Spleen (tissue), 7 donors: ENCODE results near the gene ZFP3.

Experiments used
- POLR2AphosphoS5 ChIP-seq, 3 donors: sonication (generic); formaldehyde crosslinking; IDR thresholded peaks; one replicate each; pipeline ENCODE4 v1.5.1; 2017; ENCODE audit warnings: antibody characterized with exemption in 3 of 3
- TF ChIP-seq, protein P1 (sequence below), 11 experiments: fragments of 200-600 bp in 7 of 11; fragments of 450-650 bp in 4 of 11; sonication (generic) in 4 of 11; IDR thresholded peaks in 8 of 11; conservative IDR thresholded peaks in 3 of 11; 1 replicate in 7 of 11; 2 replicates in 4 of 11; pipeline versions ENCODE4 v1.4.0 to v1.8.0; 2016 to 2021; ENCODE audit warnings: antibody characterized with exemption in 11 of 11, inconsistent platforms in 4 of 11, mild to moderate bottlenecking in 1 of 11
- donor health status: DM: no; HTN: no; CAD: no; lungs with moderate emphysema.
- donor health status: DM: no; HTN: no; CAD: no.
- donor health status: DM: no; HTN: no; CAD: no.

DNA sequence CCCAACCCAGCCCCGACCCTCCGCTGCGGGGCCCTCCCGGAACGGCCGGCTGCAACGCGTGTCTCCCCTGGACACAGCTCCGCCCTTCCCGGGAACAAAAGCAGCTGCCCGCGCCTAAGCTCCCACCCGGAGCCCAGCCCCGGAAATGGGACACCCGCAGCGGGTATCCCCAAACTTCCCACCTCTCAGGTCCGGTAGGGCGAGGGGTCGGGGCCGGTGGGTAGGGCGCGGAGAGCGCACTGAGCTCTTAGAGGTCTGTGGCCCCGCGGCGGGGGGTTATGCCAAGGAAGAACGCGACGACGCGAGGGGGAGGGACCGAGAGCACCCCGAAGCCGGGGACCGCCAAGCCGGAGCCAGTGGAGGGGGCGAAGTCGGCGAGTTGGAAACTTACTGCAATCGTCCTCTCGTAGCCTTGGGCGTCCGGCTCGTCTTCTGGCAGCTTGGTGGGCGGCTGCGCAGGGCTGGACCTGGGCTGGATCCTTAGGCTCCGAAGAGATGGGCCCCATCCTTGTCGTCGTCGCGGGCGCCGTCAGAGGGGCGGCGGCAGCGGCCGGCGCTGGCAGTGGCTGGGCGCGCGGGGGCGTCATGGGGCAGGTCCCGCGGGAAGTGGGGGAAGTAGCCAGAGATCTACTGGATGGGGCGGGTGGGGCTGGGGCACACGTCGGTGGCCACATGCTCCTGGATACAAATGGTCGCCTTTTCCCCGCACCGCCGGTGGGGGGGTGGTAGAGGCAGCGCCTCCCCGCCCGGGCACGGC, 44.5 kb downstream of the ZFP3 start:
- TF ChIP-seq, protein P1, sequence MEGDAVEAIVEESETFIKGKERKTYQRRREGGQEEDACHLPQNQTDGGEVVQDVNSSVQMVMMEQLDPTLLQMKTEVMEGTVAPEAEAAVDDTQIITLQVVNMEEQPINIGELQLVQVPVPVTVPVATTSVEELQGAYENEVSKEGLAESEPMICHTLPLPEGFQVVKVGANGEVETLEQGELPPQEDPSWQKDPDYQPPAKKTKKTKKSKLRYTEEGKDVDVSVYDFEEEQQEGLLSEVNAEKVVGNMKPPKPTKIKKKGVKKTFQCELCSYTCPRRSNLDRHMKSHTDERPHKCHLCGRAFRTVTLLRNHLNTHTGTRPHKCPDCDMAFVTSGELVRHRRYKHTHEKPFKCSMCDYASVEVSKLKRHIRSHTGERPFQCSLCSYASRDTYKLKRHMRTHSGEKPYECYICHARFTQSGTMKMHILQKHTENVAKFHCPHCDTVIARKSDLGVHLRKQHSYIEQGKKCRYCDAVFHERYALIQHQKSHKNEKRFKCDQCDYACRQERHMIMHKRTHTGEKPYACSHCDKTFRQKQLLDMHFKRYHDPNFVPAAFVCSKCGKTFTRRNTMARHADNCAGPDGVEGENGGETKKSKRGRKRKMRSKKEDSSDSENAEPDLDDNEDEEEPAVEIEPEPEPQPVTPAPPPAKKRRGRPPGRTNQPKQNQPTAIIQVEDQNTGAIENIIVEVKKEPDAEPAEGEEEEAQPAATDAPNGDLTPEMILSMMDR (IDR thresholded peaks at IDR 0.05 in 8 of 11, conservative IDR thresholded peaks at IDR 0.05 in 3 of 11): peak in 3 of 11 experiments; percentile 12 to 24 (median 17)
- TF ChIP-seq POLR2AphosphoS5 (IDR thresholded peaks at IDR 0.05): peak in 2 of 3 donors; percentile 28 to 46
